ENCODE measurements around the gene MGAT3. TPM values are rescaled to one million over a fixed set of nuclear protein-coding genes. Genes with fewer than 3 reads are reported as not detected.

Gene MGAT3
- total and polyA plus RNA-seq, 2 of the 13 experiments (the other 11 are each of a cell fraction or from before 2014, with no cell fraction given), result 0.11 to 0.15 TPM

DNA sequence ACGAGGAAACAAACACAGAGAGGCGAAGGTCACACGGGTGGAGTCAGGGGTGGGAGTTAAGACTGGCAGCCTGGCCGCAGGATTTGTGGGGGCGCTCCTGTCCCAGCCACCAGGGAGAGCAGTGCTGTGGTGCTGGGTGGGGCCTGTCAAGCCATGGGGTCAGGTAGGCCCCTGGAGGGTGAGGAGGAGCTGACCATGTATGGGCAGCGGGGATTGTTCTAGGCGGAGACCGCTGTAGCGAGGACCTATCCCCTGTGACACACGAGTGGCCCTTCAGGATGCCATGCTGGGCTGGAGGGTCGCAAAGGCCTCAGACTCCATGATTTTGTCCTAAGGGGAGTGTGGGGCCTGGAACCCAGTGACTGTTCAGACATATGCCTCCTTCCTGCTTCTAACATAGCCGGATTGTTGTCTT lies 77.3 kb downstream of the MGAT3 start (continued):
- TF ChIP-seq, protein P1, sequence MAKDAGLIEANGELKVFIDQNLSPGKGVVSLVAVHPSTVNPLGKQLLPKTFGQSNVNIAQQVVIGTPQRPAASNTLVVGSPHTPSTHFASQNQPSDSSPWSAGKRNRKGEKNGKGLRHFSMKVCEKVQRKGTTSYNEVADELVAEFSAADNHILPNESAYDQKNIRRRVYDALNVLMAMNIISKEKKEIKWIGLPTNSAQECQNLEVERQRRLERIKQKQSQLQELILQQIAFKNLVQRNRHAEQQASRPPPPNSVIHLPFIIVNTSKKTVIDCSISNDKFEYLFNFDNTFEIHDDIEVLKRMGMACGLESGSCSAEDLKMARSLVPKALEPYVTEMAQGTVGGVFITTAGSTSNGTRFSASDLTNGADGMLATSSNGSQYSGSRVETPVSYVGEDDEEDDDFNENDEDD (CRISPR knock-in tag; IDR thresholded peaks at IDR 0.05; ENCODE audit: borderline replicate concordance), result no peak
- TF ChIP-seq SNRNP70 (IDR thresholded peaks at IDR 0.05; ENCODE audit: low read depth, low read length), result no peak
- TF ChIP-seq ZNF724P (CRISPR knock-in tag; IDR thresholded peaks at IDR 0.05; ENCODE audit: borderline replicate concordance), result no peak
- no peak for TF ChIP-seq ZNF644 (CRISPR knock-in tag; IDR thresholded peaks at IDR 0.05; ENCODE audit: low read depth)
- TF ChIP-seq ZNF557 (CRISPR knock-in tag; IDR thresholded peaks at IDR 0.05), result 0 out of 2 replicates have a peak, but pooled peaks have one; percentile 19
- no peak for TF ChIP-seq KDM6A (CRISPR knock-in tag; IDR thresholded peaks at IDR 0.05; ENCODE audit: low read depth)
- TF ChIP-seq, protein P2, sequence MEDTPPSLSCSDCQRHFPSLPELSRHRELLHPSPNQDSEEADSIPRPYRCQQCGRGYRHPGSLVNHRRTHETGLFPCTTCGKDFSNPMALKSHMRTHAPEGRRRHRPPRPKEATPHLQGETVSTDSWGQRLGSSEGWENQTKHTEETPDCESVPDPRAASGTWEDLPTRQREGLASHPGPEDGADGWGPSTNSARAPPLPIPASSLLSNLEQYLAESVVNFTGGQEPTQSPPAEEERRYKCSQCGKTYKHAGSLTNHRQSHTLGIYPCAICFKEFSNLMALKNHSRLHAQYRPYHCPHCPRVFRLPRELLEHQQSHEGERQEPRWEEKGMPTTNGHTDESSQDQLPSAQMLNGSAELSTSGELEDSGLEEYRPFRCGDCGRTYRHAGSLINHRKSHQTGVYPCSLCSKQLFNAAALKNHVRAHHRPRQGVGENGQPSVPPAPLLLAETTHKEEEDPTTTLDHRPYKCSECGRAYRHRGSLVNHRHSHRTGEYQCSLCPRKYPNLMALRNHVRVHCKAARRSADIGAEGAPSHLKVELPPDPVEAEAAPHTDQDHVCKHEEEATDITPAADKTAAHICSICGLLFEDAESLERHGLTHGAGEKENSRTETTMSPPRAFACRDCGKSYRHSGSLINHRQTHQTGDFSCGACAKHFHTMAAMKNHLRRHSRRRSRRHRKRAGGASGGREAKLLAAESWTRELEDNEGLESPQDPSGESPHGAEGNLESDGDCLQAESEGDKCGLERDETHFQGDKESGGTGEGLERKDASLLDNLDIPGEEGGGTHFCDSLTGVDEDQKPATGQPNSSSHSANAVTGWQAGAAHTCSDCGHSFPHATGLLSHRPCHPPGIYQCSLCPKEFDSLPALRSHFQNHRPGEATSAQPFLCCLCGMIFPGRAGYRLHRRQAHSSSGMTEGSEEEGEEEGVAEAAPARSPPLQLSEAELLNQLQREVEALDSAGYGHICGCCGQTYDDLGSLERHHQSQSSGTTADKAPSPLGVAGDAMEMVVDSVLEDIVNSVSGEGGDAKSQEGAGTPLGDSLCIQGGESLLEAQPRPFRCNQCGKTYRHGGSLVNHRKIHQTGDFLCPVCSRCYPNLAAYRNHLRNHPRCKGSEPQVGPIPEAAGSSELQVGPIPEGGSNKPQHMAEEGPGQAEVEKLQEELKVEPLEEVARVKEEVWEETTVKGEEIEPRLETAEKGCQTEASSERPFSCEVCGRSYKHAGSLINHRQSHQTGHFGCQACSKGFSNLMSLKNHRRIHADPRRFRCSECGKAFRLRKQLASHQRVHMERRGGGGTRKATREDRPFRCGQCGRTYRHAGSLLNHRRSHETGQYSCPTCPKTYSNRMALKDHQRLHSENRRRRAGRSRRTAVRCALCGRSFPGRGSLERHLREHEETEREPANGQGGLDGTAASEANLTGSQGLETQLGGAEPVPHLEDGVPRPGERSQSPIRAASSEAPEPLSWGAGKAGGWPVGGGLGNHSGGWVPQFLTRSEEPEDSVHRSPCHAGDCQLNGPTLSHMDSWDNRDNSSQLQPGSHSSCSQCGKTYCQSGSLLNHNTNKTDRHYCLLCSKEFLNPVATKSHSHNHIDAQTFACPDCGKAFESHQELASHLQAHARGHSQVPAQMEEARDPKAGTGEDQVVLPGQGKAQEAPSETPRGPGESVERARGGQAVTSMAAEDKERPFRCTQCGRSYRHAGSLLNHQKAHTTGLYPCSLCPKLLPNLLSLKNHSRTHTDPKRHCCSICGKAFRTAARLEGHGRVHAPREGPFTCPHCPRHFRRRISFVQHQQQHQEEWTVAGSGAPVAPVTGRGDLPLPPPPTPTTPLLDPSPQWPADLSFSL (CRISPR knock-in tag; IDR thresholded peaks at IDR 0.05), result no peak
- no peak for TF ChIP-seq ZNF549 (CRISPR knock-in tag; IDR thresholded peaks at IDR 0.05)
- TF ChIP-seq REL (CRISPR knock-in tag; conservative IDR thresholded peaks at IDR 0.05), result no peak
- no peak; the same call in 1 of the 2 replicates for TF ChIP-seq TBX2 (CRISPR knock-in tag; IDR thresholded peaks at IDR 0.05; ENCODE audit: borderline replicate concordance)
- TF ChIP-seq, protein P3, sequence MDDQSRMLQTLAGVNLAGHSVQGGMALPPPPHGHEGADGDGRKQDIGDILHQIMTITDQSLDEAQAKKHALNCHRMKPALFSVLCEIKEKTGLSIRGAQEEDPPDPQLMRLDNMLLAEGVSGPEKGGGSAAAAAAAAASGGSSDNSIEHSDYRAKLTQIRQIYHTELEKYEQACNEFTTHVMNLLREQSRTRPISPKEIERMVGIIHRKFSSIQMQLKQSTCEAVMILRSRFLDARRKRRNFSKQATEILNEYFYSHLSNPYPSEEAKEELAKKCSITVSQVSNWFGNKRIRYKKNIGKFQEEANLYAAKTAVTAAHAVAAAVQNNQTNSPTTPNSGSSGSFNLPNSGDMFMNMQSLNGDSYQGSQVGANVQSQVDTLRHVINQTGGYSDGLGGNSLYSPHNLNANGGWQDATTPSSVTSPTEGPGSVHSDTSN (CRISPR knock-in tag; IDR thresholded peaks at IDR 0.05; ENCODE audit: borderline replicate concordance), result no peak
- no peak for TF ChIP-seq ZMYM4 (CRISPR knock-in tag; IDR thresholded peaks at IDR 0.05)
- no peak for TF ChIP-seq ZFP36L1 (CRISPR knock-in tag; IDR thresholded peaks at IDR 0.05)
- no peak for TF ChIP-seq MZF1 (CRISPR knock-in tag; IDR thresholded peaks at IDR 0.05; ENCODE audit: borderline replicate concordance)
- 0 out of 2 replicates have a peak, but pooled peaks have one; percentile 3 for TF ChIP-seq ZGPAT (CRISPR knock-in tag; IDR thresholded peaks at IDR 0.05)
- no peak for TF ChIP-seq ZNF17 (CRISPR knock-in tag; IDR thresholded peaks at IDR 0.05)
- TF ChIP-seq, protein P4, sequence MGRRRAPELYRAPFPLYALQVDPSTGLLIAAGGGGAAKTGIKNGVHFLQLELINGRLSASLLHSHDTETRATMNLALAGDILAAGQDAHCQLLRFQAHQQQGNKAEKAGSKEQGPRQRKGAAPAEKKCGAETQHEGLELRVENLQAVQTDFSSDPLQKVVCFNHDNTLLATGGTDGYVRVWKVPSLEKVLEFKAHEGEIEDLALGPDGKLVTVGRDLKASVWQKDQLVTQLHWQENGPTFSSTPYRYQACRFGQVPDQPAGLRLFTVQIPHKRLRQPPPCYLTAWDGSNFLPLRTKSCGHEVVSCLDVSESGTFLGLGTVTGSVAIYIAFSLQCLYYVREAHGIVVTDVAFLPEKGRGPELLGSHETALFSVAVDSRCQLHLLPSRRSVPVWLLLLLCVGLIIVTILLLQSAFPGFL (CRISPR knock-in tag; IDR thresholded peaks at IDR 0.05), result no peak
- peak; percentile 45 for TF ChIP-seq GATAD2A (CRISPR knock-in tag; IDR thresholded peaks at IDR 0.05)
- TF ChIP-seq BORCS8-MEF2B (CRISPR knock-in tag; IDR thresholded peaks at IDR 0.05), result no peak
- no peak for TF ChIP-seq ZNF660 (CRISPR knock-in tag; IDR thresholded peaks at IDR 0.05; ENCODE audit: borderline replicate concordance, low read depth)
